Liver (tissue), 9 donors: ENCODE measurements around the gene COX20. TPM values are rescaled to one million over a fixed set of nuclear protein-coding genes. Genes with fewer than 3 reads are reported as not detected.

Experiments
- DNase-seq: peaks from one replicate; pipeline ENCODE4 v3.0.0-alpha.2; 2017; ENCODE audit warnings: low spot score
- H3K27ac ChIP-seq, 2 donors: one replicate each; pipeline ENCODE4 v1.7.0; 2013; ENCODE audit warnings: inconsistent platforms in 2 of 2, low read length in 2 of 2, control low read depth in 1 of 2, low read depth in 1 of 2, mild to moderate bottlenecking in 1 of 2
- H3K27me3 ChIP-seq, 4 donors: one replicate each; pipeline versions ENCODE4 v1.6.1 to v1.7.0; 2013; ENCODE audit warnings: low read length in 3 of 4, inconsistent platforms in 1 of 4, mild to moderate bottlenecking in 1 of 4, moderate library complexity in 1 of 4; ENCODE audit not compliant: control insufficient read depth in 4 of 4, insufficient read depth in 4 of 4
- H3K36me3 ChIP-seq, 4 donors: one replicate each; pipeline versions ENCODE4 v1.6.1 to v1.7.0; 2013; ENCODE audit warnings: low read length in 3 of 4, mild to moderate bottlenecking in 3 of 4, low read depth in 1 of 4, moderate library complexity in 1 of 4; ENCODE audit not compliant: control insufficient read depth in 4 of 4, insufficient read depth in 3 of 4
- H3K4me1 ChIP-seq, 4 donors: one replicate each; pipeline versions ENCODE4 v1.6.1 to v1.7.0; 2013; ENCODE audit warnings: low read length in 3 of 4, mild to moderate bottlenecking in 3 of 4, moderate library complexity in 1 of 4; ENCODE audit not compliant: control insufficient read depth in 4 of 4, insufficient read depth in 4 of 4
- H3K4me3 ChIP-seq, 3 donors: one replicate each; pipeline versions ENCODE4 v1.6.1 to v1.7.0; 2013; ENCODE audit warnings: low read length in 3 of 3, control low read depth in 1 of 3, low read depth in 1 of 3, mild to moderate bottlenecking in 1 of 3
- H3K9ac ChIP-seq, 2 donors: one replicate each; pipeline ENCODE4 v1.7.0; 2013; ENCODE audit warnings: low read length in 2 of 2, mild to moderate bottlenecking in 2 of 2, moderate library complexity in 2 of 2, control low read depth in 1 of 2, low read depth in 1 of 2
- H3K9me3 ChIP-seq, 4 donors: one replicate each; pipeline versions ENCODE4 v1.6.1 to v1.7.0; 2013; ENCODE audit warnings: low read length in 3 of 4; ENCODE audit not compliant: control insufficient read depth in 4 of 4
- EGR1 ChIP-seq, 2 donors: IDR thresholded peaks; 2 replicates each; pipeline ENCODE4 v1.6.1; 2016 to 2018; ENCODE audit warnings: antibody characterized with exemption in 2 of 2, low read depth in 2 of 2
- FOXA1 ChIP-seq: IDR thresholded peaks from 2 replicates; pipeline ENCODE4 v1.6.1; 2016; ENCODE audit warnings: antibody characterized with exemption
- GABPA ChIP-seq, 2 donors: IDR thresholded peaks in 1 of 2; conservative IDR thresholded peaks in 1 of 2; 2 replicates each; pipeline ENCODE4 v1.6.1; 2016; ENCODE audit warnings: antibody characterized with exemption in 2 of 2, mild to moderate bottlenecking in 1 of 2, moderate library complexity in 1 of 2
- HNF4A ChIP-seq, 2 donors: conservative IDR thresholded peaks; 2 replicates each; pipeline ENCODE4 v1.6.1; 2016; ENCODE audit warnings: antibody characterized with exemption in 2 of 2, mild to moderate bottlenecking in 2 of 2
- HNF4G ChIP-seq: IDR thresholded peaks from 2 replicates; pipeline ENCODE4 v1.6.1; 2016; ENCODE audit warnings: antibody characterized with exemption
- JUND ChIP-seq, 2 donors: IDR thresholded peaks; 2 replicates each; pipeline ENCODE4 v1.6.1; 2016; ENCODE audit warnings: antibody characterized with exemption in 2 of 2
- NR2F2 ChIP-seq: IDR thresholded peaks from 2 replicates; pipeline ENCODE4 v1.6.1; 2016; ENCODE audit warnings: antibody characterized with exemption
- RAD21 ChIP-seq, 2 donors: IDR thresholded peaks; 2 replicates each; pipeline ENCODE4 v1.6.1; 2016; ENCODE audit warnings: antibody characterized with exemption in 2 of 2, mild to moderate bottlenecking in 2 of 2
- RXRA ChIP-seq, 2 donors: IDR thresholded peaks; 2 replicates each; pipeline ENCODE4 v1.6.1; 2017 to 2018; ENCODE audit warnings: antibody characterized with exemption in 2 of 2, mild to moderate bottlenecking in 1 of 2
- SP1 ChIP-seq: IDR thresholded peaks from 2 replicates; pipeline ENCODE4 v1.6.1; 2018; ENCODE audit warnings: antibody characterized with exemption, mild to moderate bottlenecking
- TAF1 ChIP-seq: conservative IDR thresholded peaks from 2 replicates; pipeline ENCODE4 v1.6.1; 2016; ENCODE audit warnings: antibody characterized with exemption, mild to moderate bottlenecking
- YY1 ChIP-seq: IDR thresholded peaks from 2 replicates; pipeline ENCODE4 v1.6.1; 2016; ENCODE audit warnings: antibody characterized with exemption, mild to moderate bottlenecking
- WGBS: extraction: QIAGEN DNeasy Blood & Tissue Kit; methylation state at CpG from one replicate; pipeline ENCODE4 v1.1.7; 2013; 5-methylcytosine and 5-hydroxymethylcytosine counted together
- polyA plus RNA-seq, 2 donors: library from polyadenylated mRNA; stranded (reverse) in 1 of 2; unstranded in 1 of 2; fragments of 200-250 nt in 1 of 2; fragments of >200 nt in 1 of 2; fragmentation: Nextera tagmentation in 1 of 2; extraction: Ambion mirVana in 1 of 2; gene quantifications; one replicate each; pipeline versions ENCODE4 v1.2.1 to v1.2.3, GENCODE V29; 2013 to 2015
- total RNA-seq, 2 donors: library from RNA; depleted of rRNA; stranded (reverse); fragments of >200 nt; gene quantifications; one replicate each; pipeline ENCODE4 v1.2.3, GENCODE V29; 2014
- TF ChIP-seq, protein P1 (sequence below): IDR thresholded peaks from 2 replicates; pipeline ENCODE4 v1.6.1; 2016; ENCODE audit warnings: antibody characterized with exemption, mild to moderate bottlenecking
- TF ChIP-seq, protein P2 (sequence below): fragments of 150-350 bp; IDR thresholded peaks from 2 replicates; pipeline ENCODE4 v1.5.1; 2017; ENCODE audit warnings: improper control_type of control experiment, low read depth, low read length; ENCODE audit not compliant: missing input control
- TF ChIP-seq, protein P3 (sequence below): IDR thresholded peaks from 2 replicates; pipeline ENCODE4 v1.6.1; 2016; ENCODE audit warnings: antibody characterized with exemption
- TF ChIP-seq, protein P4 (sequence below): IDR thresholded peaks from 2 replicates; pipeline ENCODE4 v1.6.1; 2016; ENCODE audit warnings: antibody characterized with exemption
- TF ChIP-seq, protein P5 (sequence below): IDR thresholded peaks from 2 replicates; pipeline ENCODE4 v1.6.1; 2016; ENCODE audit warnings: antibody characterized with exemption
- donor health status: healthy.
- donor health status: healthy.
- donor health status: healthy.
- donor health status: healthy.
- donor health status: healthy.

The COX20 gene
- total and polyA plus RNA-seq, 4 donors = 16.7 to 45.7 (median 19.0) TPM

DNA sequence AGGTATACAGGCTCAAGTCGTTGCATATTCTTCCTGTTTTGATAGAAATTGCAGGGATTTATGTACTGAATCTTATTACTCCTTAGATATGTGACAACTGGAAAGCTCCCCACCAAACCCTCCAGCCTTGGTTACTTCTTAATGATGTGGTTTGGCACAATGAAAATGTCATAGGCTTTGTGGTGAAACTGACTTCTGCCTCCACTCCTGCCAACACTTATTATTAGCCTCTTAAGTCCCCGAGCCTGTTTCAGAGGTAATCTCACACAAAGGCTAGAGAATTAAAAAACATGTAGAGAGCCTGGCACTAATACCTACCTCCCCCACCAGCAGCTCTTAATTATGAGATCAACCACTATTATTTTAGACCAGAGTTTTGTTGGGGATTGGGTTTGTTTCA is 4.2 kb downstream of the COX20 start:
- Histone ChIP-seq H3K9ac (no peak overlapping the region), H3K36me3 (peaks cover 4 to 29% (median 27%) of the 10 kb centered on the region in 4 donors), H3K27me3 (no peaks in the 10 kb centered on the region), H3K4me1 (peaks cover 0 to 32% (median 17%) of the 10 kb centered on the region in 4 donors), H3K4me3 (no peak overlapping the region), H3K27ac (no peak overlapping the region), H3K9me3 (no peaks in the 10 kb centered on the region)
- 74% methylated on average over 2 of the region's 2 CpGs for WGBS
- TF ChIP-seq FOXA1 (no peak), HNF4G (no peak), RXRA (IDR thresholded peaks at IDR 0.05) (no peak), GABPA (IDR thresholded peaks at IDR 0.05 in 1 of 2, conservative IDR thresholded peaks at IDR 0.05 in 1 of 2) (no peak), HNF4A (conservative IDR thresholded peaks at IDR 0.05) (no peak), SP1 (no peak), JUND (IDR thresholded peaks at IDR 0.05) (no peak), EGR1 (IDR thresholded peaks at IDR 0.05; ENCODE audit: low read depth in 2 of 2) (no peak), RAD21 (IDR thresholded peaks at IDR 0.05) (no peak), TAF1 (no peak), NR2F2 (no peak), YY1 (no peak)
- TF ChIP-seq, protein P1, sequence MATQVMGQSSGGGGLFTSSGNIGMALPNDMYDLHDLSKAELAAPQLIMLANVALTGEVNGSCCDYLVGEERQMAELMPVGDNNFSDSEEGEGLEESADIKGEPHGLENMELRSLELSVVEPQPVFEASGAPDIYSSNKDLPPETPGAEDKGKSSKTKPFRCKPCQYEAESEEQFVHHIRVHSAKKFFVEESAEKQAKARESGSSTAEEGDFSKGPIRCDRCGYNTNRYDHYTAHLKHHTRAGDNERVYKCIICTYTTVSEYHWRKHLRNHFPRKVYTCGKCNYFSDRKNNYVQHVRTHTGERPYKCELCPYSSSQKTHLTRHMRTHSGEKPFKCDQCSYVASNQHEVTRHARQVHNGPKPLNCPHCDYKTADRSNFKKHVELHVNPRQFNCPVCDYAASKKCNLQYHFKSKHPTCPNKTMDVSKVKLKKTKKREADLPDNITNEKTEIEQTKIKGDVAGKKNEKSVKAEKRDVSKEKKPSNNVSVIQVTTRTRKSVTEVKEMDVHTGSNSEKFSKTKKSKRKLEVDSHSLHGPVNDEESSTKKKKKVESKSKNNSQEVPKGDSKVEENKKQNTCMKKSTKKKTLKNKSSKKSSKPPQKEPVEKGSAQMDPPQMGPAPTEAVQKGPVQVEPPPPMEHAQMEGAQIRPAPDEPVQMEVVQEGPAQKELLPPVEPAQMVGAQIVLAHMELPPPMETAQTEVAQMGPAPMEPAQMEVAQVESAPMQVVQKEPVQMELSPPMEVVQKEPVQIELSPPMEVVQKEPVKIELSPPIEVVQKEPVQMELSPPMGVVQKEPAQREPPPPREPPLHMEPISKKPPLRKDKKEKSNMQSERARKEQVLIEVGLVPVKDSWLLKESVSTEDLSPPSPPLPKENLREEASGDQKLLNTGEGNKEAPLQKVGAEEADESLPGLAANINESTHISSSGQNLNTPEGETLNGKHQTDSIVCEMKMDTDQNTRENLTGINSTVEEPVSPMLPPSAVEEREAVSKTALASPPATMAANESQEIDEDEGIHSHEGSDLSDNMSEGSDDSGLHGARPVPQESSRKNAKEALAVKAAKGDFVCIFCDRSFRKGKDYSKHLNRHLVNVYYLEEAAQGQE = no peak
- TF ChIP-seq, protein P2, sequence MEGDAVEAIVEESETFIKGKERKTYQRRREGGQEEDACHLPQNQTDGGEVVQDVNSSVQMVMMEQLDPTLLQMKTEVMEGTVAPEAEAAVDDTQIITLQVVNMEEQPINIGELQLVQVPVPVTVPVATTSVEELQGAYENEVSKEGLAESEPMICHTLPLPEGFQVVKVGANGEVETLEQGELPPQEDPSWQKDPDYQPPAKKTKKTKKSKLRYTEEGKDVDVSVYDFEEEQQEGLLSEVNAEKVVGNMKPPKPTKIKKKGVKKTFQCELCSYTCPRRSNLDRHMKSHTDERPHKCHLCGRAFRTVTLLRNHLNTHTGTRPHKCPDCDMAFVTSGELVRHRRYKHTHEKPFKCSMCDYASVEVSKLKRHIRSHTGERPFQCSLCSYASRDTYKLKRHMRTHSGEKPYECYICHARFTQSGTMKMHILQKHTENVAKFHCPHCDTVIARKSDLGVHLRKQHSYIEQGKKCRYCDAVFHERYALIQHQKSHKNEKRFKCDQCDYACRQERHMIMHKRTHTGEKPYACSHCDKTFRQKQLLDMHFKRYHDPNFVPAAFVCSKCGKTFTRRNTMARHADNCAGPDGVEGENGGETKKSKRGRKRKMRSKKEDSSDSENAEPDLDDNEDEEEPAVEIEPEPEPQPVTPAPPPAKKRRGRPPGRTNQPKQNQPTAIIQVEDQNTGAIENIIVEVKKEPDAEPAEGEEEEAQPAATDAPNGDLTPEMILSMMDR = no peak
- TF ChIP-seq, protein P3, sequence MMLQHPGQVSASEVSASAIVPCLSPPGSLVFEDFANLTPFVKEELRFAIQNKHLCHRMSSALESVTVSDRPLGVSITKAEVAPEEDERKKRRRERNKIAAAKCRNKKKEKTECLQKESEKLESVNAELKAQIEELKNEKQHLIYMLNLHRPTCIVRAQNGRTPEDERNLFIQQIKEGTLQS = no peak
- TF ChIP-seq, protein P4, sequence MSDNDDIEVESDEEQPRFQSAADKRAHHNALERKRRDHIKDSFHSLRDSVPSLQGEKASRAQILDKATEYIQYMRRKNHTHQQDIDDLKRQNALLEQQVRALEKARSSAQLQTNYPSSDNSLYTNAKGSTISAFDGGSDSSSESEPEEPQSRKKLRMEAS = no peak
- TF ChIP-seq, protein P5, sequence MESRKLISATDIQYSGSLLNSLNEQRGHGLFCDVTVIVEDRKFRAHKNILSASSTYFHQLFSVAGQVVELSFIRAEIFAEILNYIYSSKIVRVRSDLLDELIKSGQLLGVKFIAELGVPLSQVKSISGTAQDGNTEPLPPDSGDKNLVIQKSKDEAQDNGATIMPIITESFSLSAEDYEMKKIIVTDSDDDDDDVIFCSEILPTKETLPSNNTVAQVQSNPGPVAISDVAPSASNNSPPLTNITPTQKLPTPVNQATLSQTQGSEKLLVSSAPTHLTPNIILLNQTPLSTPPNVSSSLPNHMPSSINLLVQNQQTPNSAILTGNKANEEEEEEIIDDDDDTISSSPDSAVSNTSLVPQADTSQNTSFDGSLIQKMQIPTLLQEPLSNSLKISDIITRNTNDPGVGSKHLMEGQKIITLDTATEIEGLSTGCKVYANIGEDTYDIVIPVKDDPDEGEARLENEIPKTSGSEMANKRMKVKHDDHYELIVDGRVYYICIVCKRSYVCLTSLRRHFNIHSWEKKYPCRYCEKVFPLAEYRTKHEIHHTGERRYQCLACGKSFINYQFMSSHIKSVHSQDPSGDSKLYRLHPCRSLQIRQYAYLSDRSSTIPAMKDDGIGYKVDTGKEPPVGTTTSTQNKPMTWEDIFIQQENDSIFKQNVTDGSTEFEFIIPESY = no peak
- DNase-seq = no peak
